Subcutaneous abdominal adipose tissue (tissue), 5 donors: Measurements from ENCODE around the gene CUZD1.

ENCODE experiments used
- H3K27ac ChIP-seq: one replicate; pipeline ENCODE4 v1.7.0; 2013; ENCODE audit warnings: low read depth, mild to moderate bottlenecking, inconsistent platforms, low read length, moderate library complexity
- H3K27me3 ChIP-seq, 5 donors: one replicate each; pipeline ENCODE4 v1.7.0; 2013; ENCODE audit warnings: low read length in 5 of 5, inconsistent platforms in 1 of 5; ENCODE audit not compliant: control insufficient read depth in 5 of 5, insufficient read depth in 4 of 5
- H3K36me3 ChIP-seq, 5 donors: one replicate each; pipeline ENCODE4 v1.7.0; 2013; ENCODE audit warnings: low read length in 5 of 5; ENCODE audit not compliant: control insufficient read depth in 5 of 5, insufficient read depth in 5 of 5
- H3K4me1 ChIP-seq, 5 donors: one replicate each; pipeline ENCODE4 v1.7.0; 2013; ENCODE audit warnings: low read length in 5 of 5, mild to moderate bottlenecking in 3 of 5, moderate library complexity in 1 of 5; ENCODE audit not compliant: control insufficient read depth in 5 of 5, insufficient read depth in 5 of 5
- H3K4me3 ChIP-seq, 5 donors: one replicate each; pipeline ENCODE4 v1.7.0; 2013; ENCODE audit warnings: low read length in 5 of 5, low read depth in 1 of 5
- H3K9ac ChIP-seq, 5 donors: one replicate each; pipeline ENCODE4 v1.7.0; 2013; ENCODE audit warnings: low read length in 5 of 5, mild to moderate bottlenecking in 4 of 5, moderate library complexity in 3 of 5
- H3K9me3 ChIP-seq, 5 donors: one replicate each; pipeline ENCODE4 v1.7.0; 2013; ENCODE audit warnings: low read length in 5 of 5; ENCODE audit not compliant: control insufficient read depth in 5 of 5
- donor health status: healthy.
- donor health status: healthy.
- donor health status: healthy.
- donor health status: healthy.
- donor health status: healthy.

CUZD1 gene

GRCh38 chr10:122844146-122844545 is 1.5 kb downstream of the CUZD1 start:
- Histone ChIP-seq H3K9ac (no peak overlapping the region), H3K4me1 (no peaks in the 10 kb centered on the region), H3K27ac (no peak overlapping the region), H3K36me3 (peaks cover 0 to 5% (median 0%) of the 10 kb centered on the region in 5 donors), H3K9me3 (peaks cover 0 to 20% (median 4%) of the 10 kb centered on the region in 5 donors), H3K4me3 (no peak overlapping the region), H3K27me3 (no peaks in the 10 kb centered on the region)

DNA sequence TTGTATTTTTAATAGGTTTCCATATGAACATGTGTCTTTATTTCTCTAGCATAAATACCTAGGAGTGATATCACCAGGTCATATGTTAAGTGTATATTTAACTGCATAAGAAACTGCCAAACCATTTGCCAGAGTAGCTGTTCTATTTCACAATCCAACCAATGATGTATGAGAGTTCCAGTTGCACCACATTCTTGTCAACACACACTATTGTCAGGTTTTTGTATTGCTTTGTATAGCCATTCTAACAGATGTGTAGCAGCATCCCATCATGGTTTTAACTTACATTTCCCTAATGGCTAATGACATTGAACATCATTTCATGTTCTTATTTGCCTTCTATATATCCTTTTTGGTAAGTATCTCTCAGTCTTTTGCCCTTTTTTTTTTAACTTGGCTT is 4.1 kb downstream of the CUZD1 start:
- Histone ChIP-seq H3K27me3 (no peaks in the 10 kb centered on the region), H3K9me3 (peaks cover 0 to 20% (median 4%) of the 10 kb centered on the region in 5 donors), H3K4me3 (no peak overlapping the region), H3K27ac (no peak overlapping the region), H3K36me3 (peaks cover 0 to 4% (median 3%) of the 10 kb centered on the region in 5 donors), H3K9ac (no peak overlapping the region), H3K4me1 (no peaks in the 10 kb centered on the region)

- Histone ChIP-seq H3K9ac (no peak overlapping the region), H3K4me1 (no peaks in the 10 kb centered on the region), H3K36me3 (peaks cover 0 to 7% (median 2%) of the 10 kb centered on the region in 5 donors), H3K4me3 (no peak overlapping the region), H3K27ac (no peak overlapping the region), H3K27me3 (no peaks in the 10 kb centered on the region), H3K9me3 (peaks cover 0 to 20% (median 4%) of the 10 kb centered on the region in 5 donors)
These were observed 6.2 kb downstream of the CUZD1 start for GRCh38 chr10:122839505-122839904.

- Histone ChIP-seq H3K4me3 (no peak overlapping the region), H3K9me3 (peaks cover 0 to 20% (median 4%) of the 10 kb centered on the region in 5 donors), H3K27ac (no peak overlapping the region), H3K27me3 (no peaks in the 10 kb centered on the region), H3K4me1 (no peaks in the 10 kb centered on the region), H3K9ac (no peak overlapping the region), H3K36me3 (peaks cover 0 to 7% (median 4%) of the 10 kb centered on the region in 5 donors)
These were observed 6.8 kb downstream of the CUZD1 start for GRCh38 chr10:122838880-122839279.

DNA sequence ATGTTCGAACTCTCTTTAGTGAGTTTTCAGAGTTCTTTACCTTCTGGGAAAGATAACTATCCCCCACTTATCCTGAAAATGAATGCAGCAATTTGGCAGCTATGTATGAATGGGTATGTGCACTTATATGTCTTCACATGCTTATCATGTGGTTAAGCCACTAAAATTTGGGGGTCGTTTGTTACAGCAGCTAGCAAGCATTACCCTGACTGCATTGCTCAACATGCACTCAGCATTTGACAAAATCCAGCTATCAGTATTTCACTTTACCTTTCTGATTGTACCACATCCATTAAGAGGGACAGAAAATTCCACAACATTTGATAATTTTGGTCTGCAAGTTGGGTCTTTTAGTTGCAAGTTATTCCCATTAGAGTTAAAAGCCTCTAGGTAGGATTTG is 9.7 kb downstream of the CUZD1 start:
- H3K36me3 ChIP-seq = peaks cover 0 to 7% (median 4%) of the 10 kb centered on the region in 5 donors

DNA sequence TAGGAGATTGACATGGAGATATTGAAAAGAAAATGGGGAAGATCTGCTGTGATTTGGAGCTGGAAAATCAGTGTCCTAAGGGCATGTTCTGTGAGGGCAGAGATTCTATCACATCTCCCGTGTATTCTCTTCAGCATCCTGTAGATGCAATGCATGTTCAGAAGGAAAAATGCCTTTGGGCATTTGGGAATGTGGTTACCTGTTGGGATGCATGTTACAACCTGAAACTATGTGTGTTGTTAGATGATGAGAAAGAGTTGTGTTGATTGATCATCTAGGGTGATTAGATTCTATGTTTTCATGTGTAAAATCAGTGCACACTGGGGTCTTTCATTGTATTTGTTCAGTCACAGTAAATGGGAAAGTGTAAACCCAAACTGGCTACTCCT is 14.7 kb downstream of the CUZD1 start:
- no peak overlapping the region for H3K27ac ChIP-seq
- H3K9me3 ChIP-seq = peaks cover 0 to 2% (median 0%) of the 10 kb centered on the region in 5 donors
- no peak overlapping the region for H3K4me3 ChIP-seq
- H3K27me3 ChIP-seq = peaks cover 0 to 6% (median 4%) of the 10 kb centered on the region in 5 donors
- H3K36me3 ChIP-seq = peaks cover 0 to 7% (median 2%) of the 10 kb centered on the region in 5 donors
- H3K9ac ChIP-seq = no peak overlapping the region
- H3K4me1 ChIP-seq = no peaks in the 10 kb centered on the region

More for the DNA sequence above, 9.7 kb downstream of the CUZD1 start:
- Histone ChIP-seq H3K4me1 (no peaks in the 10 kb centered on the region), H3K9me3 (no peaks in the 10 kb centered on the region), H3K9ac (no peak overlapping the region), H3K4me3 (no peak overlapping the region), H3K27me3 (no peaks in the 10 kb centered on the region), H3K27ac (no peak overlapping the region)

DNA sequence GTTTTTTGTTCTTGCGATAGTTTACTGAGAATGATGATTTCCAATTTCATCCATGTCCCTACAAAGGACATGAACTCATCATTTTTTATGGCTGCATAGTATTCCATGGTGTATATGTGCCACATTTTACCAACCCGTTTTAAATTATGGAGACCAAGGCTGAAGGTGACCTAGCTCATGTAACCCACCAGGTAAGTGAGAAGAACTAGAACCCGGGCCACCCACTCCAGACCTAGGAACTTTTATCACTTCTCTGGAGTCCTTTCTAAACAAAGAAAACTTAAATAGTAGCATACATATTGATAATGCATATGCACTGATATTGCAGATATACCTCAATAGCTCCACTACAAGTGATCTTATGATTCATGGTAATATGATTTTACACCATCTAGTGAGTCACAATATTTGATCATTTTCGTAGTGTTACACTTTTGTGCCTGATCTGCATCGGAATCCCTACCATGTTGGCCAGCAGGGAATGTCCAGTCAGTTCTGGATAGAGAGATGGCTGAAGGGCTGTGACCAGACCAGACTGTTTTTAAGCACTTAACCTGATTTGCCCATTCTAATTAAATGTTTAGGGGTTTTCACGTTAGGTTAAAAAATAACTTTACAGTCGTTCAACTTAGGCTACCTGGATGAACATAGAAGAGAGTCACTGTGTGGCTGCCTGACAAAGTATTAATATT is 15.2 kb downstream of the CUZD1 start:
- Histone ChIP-seq H3K4me1 (no peaks in the 10 kb centered on the region), H3K27me3 (peaks cover 0 to 6% (median 4%) of the 10 kb centered on the region in 5 donors), H3K9ac (no peak overlapping the region), H3K36me3 (peaks cover 0 to 7% (median 0%) of the 10 kb centered on the region in 5 donors), H3K4me3 (no peak overlapping the region), H3K9me3 (peaks cover 0 to 2% (median 0%) of the 10 kb centered on the region in 5 donors), H3K27ac (no peak overlapping the region)

- Histone ChIP-seq H3K27me3 (peaks cover 0 to 6% (median 4%) of the 10 kb centered on the region in 5 donors), H3K4me3 (no peak overlapping the region), H3K9ac (no peak overlapping the region), H3K27ac (no peak overlapping the region), H3K9me3 (peaks cover 0 to 2% (median 0%) of the 10 kb centered on the region in 5 donors), H3K4me1 (no peaks in the 10 kb centered on the region), H3K36me3 (peaks cover 0 to 4% (median 0%) of the 10 kb centered on the region in 5 donors)
These were observed 16.2 kb downstream of the CUZD1 start for GRCh38 chr10:122829454-122829853.

- Histone ChIP-seq H3K27me3 (peaks cover 0 to 6% (median 4%) of the 10 kb centered on the region in 5 donors), H3K9me3 (peaks cover 0 to 2% (median 0%) of the 10 kb centered on the region in 5 donors), H3K4me1 (no peaks in the 10 kb centered on the region), H3K27ac (no peak overlapping the region), H3K9ac (no peak overlapping the region), H3K4me3 (no peak overlapping the region), H3K36me3 (peaks cover 0 to 3% (median 0%) of the 10 kb centered on the region in 5 donors)
These were observed 16.9 kb downstream of the CUZD1 start for GRCh38 chr10:122828716-122829255.

DNA sequence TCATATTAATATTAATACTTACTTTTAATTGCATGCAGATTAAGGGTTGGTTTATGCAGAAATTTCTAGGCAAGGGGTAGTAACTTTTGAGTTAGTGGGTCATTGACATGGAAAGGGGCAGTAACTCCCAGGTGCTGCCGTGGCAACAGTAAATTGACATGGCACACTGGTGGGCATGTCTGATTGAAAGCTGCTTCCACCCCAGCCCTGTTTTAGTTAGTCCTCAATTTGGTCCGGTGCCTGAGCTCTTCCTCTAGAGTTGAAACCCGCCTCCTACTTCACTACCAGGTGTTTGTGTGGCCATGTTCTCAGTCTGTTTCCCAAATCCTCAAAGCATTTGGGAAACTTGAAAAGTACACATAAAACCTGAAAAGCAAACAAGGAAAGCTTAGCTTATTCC is 18.4 kb downstream of the CUZD1 start:
- Histone ChIP-seq H3K27ac (no peak overlapping the region), H3K36me3 (peaks cover 0 to 3% (median 0%) of the 10 kb centered on the region in 5 donors), H3K4me1 (no peaks in the 10 kb centered on the region), H3K9ac (no peak overlapping the region), H3K4me3 (no peak overlapping the region), H3K9me3 (peaks cover 0 to 2% (median 0%) of the 10 kb centered on the region in 5 donors), H3K27me3 (peaks cover 3 to 11% (median 5%) of the 10 kb centered on the region in 5 donors)
